Measurements from ENCODE around the gene WWTR1. TPM values are rescaled to one million over a fixed set of nuclear protein-coding genes. Genes with fewer than 3 reads are reported as not detected.

WWTR1 gene
- total and polyA plus RNA-seq, 2 experiments from 2014 or later = 54.8 to 69.1 TPM

DNA sequence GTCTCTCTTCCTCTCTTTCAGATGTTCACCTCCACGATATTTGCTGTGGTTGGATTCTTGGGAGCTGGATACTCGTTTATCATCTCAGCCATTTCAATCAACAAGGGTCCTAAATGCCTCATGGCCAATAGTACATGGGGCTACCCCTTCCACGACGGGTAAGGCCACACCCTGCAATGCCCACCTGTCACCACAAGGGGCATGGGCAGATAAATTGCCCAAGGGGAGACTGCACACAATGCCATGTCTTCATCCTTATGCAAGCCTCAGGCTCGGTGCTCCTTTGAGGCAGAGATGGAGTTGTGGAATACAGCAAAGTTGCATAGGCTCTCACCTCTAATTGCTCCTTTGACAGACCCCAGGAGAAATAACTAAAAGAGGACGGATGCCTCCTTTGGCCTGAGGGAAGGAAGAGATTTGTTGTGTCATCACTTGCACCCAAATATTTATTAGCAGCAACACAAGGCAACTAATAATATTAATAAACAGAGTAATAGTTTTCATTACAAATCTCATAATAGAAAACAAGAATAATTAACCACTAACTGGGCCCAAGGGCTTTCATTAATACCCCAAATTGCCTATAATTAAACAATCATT is 170.1 kb downstream of the WWTR1 start:
- no peaks in the 10 kb centered on the region for H3K9me3 ChIP-seq (ENCODE audit: low read depth)
- H3K36me3 ChIP-seq = no peaks in the 10 kb centered on the region
- H3K4me1 ChIP-seq (ENCODE audit: low read depth) = no peaks in the 10 kb centered on the region
- TF ChIP-seq, protein P1, sequence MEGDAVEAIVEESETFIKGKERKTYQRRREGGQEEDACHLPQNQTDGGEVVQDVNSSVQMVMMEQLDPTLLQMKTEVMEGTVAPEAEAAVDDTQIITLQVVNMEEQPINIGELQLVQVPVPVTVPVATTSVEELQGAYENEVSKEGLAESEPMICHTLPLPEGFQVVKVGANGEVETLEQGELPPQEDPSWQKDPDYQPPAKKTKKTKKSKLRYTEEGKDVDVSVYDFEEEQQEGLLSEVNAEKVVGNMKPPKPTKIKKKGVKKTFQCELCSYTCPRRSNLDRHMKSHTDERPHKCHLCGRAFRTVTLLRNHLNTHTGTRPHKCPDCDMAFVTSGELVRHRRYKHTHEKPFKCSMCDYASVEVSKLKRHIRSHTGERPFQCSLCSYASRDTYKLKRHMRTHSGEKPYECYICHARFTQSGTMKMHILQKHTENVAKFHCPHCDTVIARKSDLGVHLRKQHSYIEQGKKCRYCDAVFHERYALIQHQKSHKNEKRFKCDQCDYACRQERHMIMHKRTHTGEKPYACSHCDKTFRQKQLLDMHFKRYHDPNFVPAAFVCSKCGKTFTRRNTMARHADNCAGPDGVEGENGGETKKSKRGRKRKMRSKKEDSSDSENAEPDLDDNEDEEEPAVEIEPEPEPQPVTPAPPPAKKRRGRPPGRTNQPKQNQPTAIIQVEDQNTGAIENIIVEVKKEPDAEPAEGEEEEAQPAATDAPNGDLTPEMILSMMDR (IDR thresholded peaks at IDR 0.05; ENCODE audit: low read depth, low read length) = peak; percentile 33
- H3K27me3 ChIP-seq = no peaks in the 10 kb centered on the region
- H3K4me3 ChIP-seq = no peak overlapping the region
- no peak overlapping the region for H3K27ac ChIP-seq
- DNase-seq (ENCODE audit: low read depth in 1 of 2, low spot score in 1 of 2) = no peak

DNA sequence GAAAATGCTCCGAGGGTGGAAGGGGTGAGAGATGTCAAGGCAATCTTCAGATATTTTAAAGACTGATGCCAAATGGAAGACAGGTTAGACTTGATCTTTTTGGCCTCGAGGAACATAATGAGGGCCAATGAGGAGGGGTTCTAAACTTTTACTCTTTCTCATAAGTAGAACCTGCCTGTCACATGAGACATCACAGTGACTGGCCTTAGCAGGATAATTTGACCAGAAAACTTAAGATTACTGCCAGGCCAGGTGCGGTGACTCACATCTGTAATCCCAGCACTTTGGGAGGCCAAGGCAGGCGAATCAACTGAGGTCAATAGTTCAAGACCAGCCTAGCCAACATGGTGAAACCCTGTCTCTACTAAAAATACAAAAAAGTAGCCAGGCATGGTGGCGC is 171.1 kb downstream of the WWTR1 start:
- Histone ChIP-seq H3K9me3 (ENCODE audit: low read depth) (no peaks in the 10 kb centered on the region), H3K36me3 (no peaks in the 10 kb centered on the region), H3K4me3 (no peak overlapping the region), H3K27ac (no peak overlapping the region), H3K27me3 (no peaks in the 10 kb centered on the region), H3K4me1 (ENCODE audit: low read depth) (no peaks in the 10 kb centered on the region)
- no peak for DNase-seq (ENCODE audit: low read depth in 1 of 2, low spot score in 1 of 2)
- TF ChIP-seq, protein P1 (IDR thresholded peaks at IDR 0.05; ENCODE audit: low read depth, low read length) = no peak

DNA sequence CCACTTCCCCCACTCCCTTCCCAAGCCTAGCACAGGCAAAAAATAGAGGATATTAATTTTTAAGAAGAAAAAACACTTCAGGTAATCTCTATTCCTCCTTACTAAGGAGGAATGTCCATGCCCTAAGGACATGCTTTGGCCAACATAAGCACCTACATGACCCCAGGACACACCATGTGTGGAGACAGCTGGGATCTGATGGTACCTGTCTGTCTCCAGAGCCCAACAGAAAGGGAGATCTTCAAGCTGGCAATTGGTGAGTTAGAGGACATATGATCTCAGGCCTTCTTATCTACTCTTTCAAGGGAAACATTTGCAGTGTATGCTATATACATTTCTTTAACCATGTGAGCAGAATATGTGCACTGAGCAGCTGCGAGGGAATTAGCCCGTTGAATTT is 176.3 kb downstream of the WWTR1 start:
- no peaks in the 10 kb centered on the region for H3K36me3 ChIP-seq
- H3K4me1 ChIP-seq (ENCODE audit: low read depth) = no peaks in the 10 kb centered on the region
- H3K27ac ChIP-seq = no peak overlapping the region
- DNase-seq (ENCODE audit: low read depth in 1 of 2, low spot score in 1 of 2) = no peak
- no peaks in the 10 kb centered on the region for H3K27me3 ChIP-seq
- H3K9me3 ChIP-seq (ENCODE audit: low read depth) = no peaks in the 10 kb centered on the region
- H3K4me3 ChIP-seq = no peak overlapping the region
- TF ChIP-seq, protein P1 (IDR thresholded peaks at IDR 0.05; ENCODE audit: low read depth, low read length) = no peak

DNA sequence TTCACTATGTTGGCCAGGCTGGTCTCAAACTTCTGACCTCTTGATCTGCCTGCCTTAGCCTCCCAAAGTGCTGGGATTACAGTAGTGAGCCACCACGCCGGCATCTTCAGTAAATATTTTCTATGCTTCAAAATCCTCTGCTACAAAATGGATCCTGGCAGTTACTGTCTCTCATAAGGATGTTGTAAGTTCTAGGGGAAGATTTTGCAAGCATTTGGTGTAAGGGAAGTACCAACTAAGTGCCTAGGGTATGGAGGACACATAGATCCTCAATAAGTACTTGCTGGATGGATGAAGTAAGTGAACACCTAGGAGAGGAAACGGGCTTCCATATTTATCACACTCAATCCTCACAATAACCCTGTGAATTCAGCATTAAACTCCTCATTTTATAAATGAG is 176.8 kb downstream of the WWTR1 start:
- Histone ChIP-seq H3K4me1 (ENCODE audit: low read depth) (no peaks in the 10 kb centered on the region), H3K27ac (no peak overlapping the region)
- TF ChIP-seq, protein P1 (IDR thresholded peaks at IDR 0.05; ENCODE audit: low read depth, low read length) = no peak

DNA sequence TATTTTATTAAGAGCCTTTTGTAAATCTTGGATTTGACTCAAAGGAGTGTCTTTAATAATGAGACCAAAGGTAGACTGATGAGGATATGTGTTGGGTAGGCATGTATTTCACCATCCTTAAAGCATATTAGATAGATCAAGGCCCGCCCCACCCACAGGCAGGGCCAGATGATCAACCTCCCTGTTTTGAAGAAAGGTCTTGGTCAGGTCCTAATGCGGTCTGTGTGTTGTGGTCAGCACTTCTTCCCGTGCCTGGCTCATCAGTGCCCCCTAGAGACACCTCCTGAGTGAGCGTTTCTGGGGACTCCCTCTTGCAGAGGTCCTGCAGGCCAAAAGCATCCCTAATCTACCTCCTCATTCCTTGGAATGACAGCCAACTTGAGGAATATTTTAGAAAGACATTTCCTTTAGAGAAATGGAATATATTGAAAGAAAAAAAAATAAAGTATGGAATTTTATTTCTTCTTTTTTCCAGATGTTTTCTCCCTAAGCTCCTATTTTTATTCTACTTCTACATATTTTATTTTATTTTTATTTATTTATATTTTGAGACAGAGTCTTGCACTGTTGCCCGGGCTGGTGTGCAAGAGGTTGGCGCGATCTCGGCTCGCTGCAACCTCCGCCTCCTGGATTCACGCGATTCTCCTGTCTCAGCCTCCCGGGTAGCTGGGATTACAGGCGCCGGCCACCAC is 177.4 kb downstream of the WWTR1 start:
- no peaks in the 10 kb centered on the region for H3K36me3 ChIP-seq
- H3K4me1 ChIP-seq (ENCODE audit: low read depth) = no peaks in the 10 kb centered on the region
- no peaks in the 10 kb centered on the region for H3K27me3 ChIP-seq
- H3K4me3 ChIP-seq = no peak overlapping the region
- no peak overlapping the region for H3K27ac ChIP-seq
- no peaks in the 10 kb centered on the region for H3K9me3 ChIP-seq (ENCODE audit: low read depth)
- TF ChIP-seq, protein P1 (IDR thresholded peaks at IDR 0.05; ENCODE audit: low read depth, low read length) = peak; percentile 96
- peak; percentile 75 to 94 for DNase-seq (ENCODE audit: low read depth in 1 of 2, low spot score in 1 of 2)

More for the DNA sequence above, 176.8 kb downstream of the WWTR1 start:
- no peaks in the 10 kb centered on the region for H3K36me3 ChIP-seq
- no peak overlapping the region for H3K4me3 ChIP-seq
- no peaks in the 10 kb centered on the region for H3K27me3 ChIP-seq
- no peaks in the 10 kb centered on the region for H3K9me3 ChIP-seq (ENCODE audit: low read depth)
- DNase-seq (ENCODE audit: low read depth in 1 of 2, low spot score in 1 of 2) = no peak

All from cardiac muscle cell (in vitro differentiated cells and primary cell).